Upper lobe of left lung (tissue), 6 donors: ENCODE data around the gene TBXAS1. TPM values are rescaled to one million over a fixed set of nuclear protein-coding genes. Genes with fewer than 3 reads are reported as not detected.

Source experiments
- ATAC-seq, 2 donors: fragments of 200-7000 bp; cut with Tn5 transposase; one replicate each; pipeline ENCODE4 v1.9.1; 2022; ENCODE audit warnings: mild to moderate bottlenecking in 2 of 2, moderate library complexity in 2 of 2; ENCODE audit not compliant: low FRiP score in 2 of 2
- DNase-seq, 2 donors: peaks; one replicate each; pipeline ENCODE4 v3.0.0-alpha.2; 2019 to 2020
- H3K27ac ChIP-seq, 4 donors: fragments of 200-600 bp; sonication (generic); one replicate each; pipeline ENCODE4 v1.5.1; 2016 to 2019
- H3K27me3 ChIP-seq, 4 donors: fragments of 200-600 bp; sonication (generic); one replicate each; pipeline ENCODE4 v1.5.1; 2017 to 2019
- H3K36me3 ChIP-seq, 4 donors: fragments of 200-600 bp; sonication (generic); one replicate each; pipeline ENCODE4 v1.5.1; 2016 to 2019
- H3K4me1 ChIP-seq, 4 donors: fragments of 200-600 bp; sonication (generic); one replicate each; pipeline ENCODE4 v1.5.1; 2018 to 2019
- H3K4me3 ChIP-seq, 4 donors: fragments of 200-600 bp; sonication (generic); one replicate each; pipeline ENCODE4 v1.5.1; 2017 to 2019; ENCODE audit warnings: mild to moderate bottlenecking in 2 of 4, moderate library complexity in 1 of 4
- H3K9me3 ChIP-seq, 4 donors: fragments of 200-600 bp; sonication (generic); one replicate each; pipeline ENCODE4 v1.5.1; 2018 to 2019
- CTCF ChIP-seq, 6 experiments: fragments of 450-650 bp in 4 of 6; fragments of 200-600 bp in 2 of 6; sonication (generic) in 2 of 6; IDR thresholded peaks; one replicate each; pipeline ENCODE4 v1.5.1; 2016 to 2019; ENCODE audit warnings: antibody characterized with exemption in 6 of 6
- EP300 ChIP-seq, 4 donors: sonication (generic); formaldehyde crosslinking; IDR thresholded peaks; one replicate each; pipeline ENCODE4 v1.5.1; 2017; ENCODE audit warnings: antibody characterized with exemption in 4 of 4, control low read depth in 2 of 4
- POLR2A ChIP-seq, 4 donors: fragments of 450-650 bp; IDR thresholded peaks; one replicate each; pipeline ENCODE4 v1.5.1; 2016 to 2017; ENCODE audit warnings: antibody characterized with exemption in 4 of 4, mild to moderate bottlenecking in 2 of 4
- POLR2AphosphoS5 ChIP-seq, 2 donors: sonication (generic); formaldehyde crosslinking; IDR thresholded peaks; one replicate each; pipeline ENCODE4 v1.5.1; 2017; ENCODE audit warnings: antibody characterized with exemption in 2 of 2
- WGBS, 2 donors: methylation state at CpG; one replicate each; pipeline ENCODE4 v1.1.5; 2017 to 2018; 5-methylcytosine and 5-hydroxymethylcytosine counted together
- total RNA-seq, 6 donors: library from RNA; depleted of rRNA in 4 of 6; stranded (reverse); fragments of >200 nt in 4 of 6; gene quantifications; one replicate each; pipeline versions ENCODE4 v1.1.0 to v1.2.1, GENCODE V29; 2016 to 2021
- donor health status: DM: no; HTN: no; CAD: no; lungs with moderate emphysema.
- donor health status: DM: no; HTN: yes; CAD: no; lungs with severe emphysema.

The TBXAS1 gene
- total RNA-seq, 6 donors from 2014 or later: 62.8 to 317 (median 85.6) TPM

GRCh38 chr7:139915864-139916716 is 87.0 kb downstream of the TBXAS1 start:
- Histone ChIP-seq H3K36me3 (no peaks in the 10 kb centered on the region), H3K4me3 (no peak overlapping the region), H3K9me3 (no peaks in the 10 kb centered on the region), H3K27ac (peak overlapping the region in 3 of 4 donors; percentile 2 to 74 (median 14)), H3K27me3 (no peaks in the 10 kb centered on the region), H3K4me1 (peaks cover 23 to 27% (median 26%) of the 10 kb centered on the region in 4 donors)
- ATAC-seq (peak; percentile 66 to 90), DNase-seq (peak in 1 of 2 donors; percentile 44)
- 73 to 74% methylated on average over 7 to 10 of the region's 10 CpGs for WGBS, 2 donors
- peak in 1 of 2 donors; percentile 6 for TF ChIP-seq POLR2AphosphoS5 (IDR thresholded peaks at IDR 0.05)
- no peak for TF ChIP-seq EP300 (IDR thresholded peaks at IDR 0.05)

GRCh38 chr7:139916717-139917395 is 87.8 kb downstream of the TBXAS1 start:
- DNase-seq (no peak), ATAC-seq (no peak)
- Histone ChIP-seq H3K36me3 (no peaks in the 10 kb centered on the region), H3K4me1 (peaks cover 23 to 27% (median 26%) of the 10 kb centered on the region in 4 donors), H3K4me3 (no peak overlapping the region), H3K27me3 (no peaks in the 10 kb centered on the region), H3K9me3 (no peaks in the 10 kb centered on the region), H3K27ac (peak overlapping the region in 1 of 4 donors; percentile 2)
- TF ChIP-seq EP300 (IDR thresholded peaks at IDR 0.05): no peak
- TF ChIP-seq POLR2A (IDR thresholded peaks at IDR 0.05): no peak
- TF ChIP-seq POLR2AphosphoS5 (IDR thresholded peaks at IDR 0.05): no peak
- no peak for TF ChIP-seq CTCF (IDR thresholded peaks at IDR 0.05)
- WGBS, 2 donors: 76 to 79% methylated on average over 10 of the region's 10 CpGs

- DNase-seq (no peak), ATAC-seq (peak in 1 of 2 donors; percentile 46)
- Histone ChIP-seq H3K9me3 (no peaks in the 10 kb centered on the region), H3K36me3 (no peaks in the 10 kb centered on the region), H3K4me3 (no peak overlapping the region), H3K27me3 (no peaks in the 10 kb centered on the region), H3K4me1 (peaks cover 23 to 27% (median 26%) of the 10 kb centered on the region in 4 donors), H3K27ac (peak overlapping the region in 1 of 4 donors; percentile 22)
- 93 to 95% methylated on average over 2 of the region's 2 CpGs for WGBS, 2 donors
- TF ChIP-seq CTCF (IDR thresholded peaks at IDR 0.05): no peak
- TF ChIP-seq POLR2A (IDR thresholded peaks at IDR 0.05): no peak
- TF ChIP-seq POLR2AphosphoS5 (IDR thresholded peaks at IDR 0.05): no peak
- no peak for TF ChIP-seq EP300 (IDR thresholded peaks at IDR 0.05)
These were observed 88.8 kb downstream of the TBXAS1 start for GRCh38 chr7:139917851-139918250.

GRCh38 chr7:139918480-139918879 is 89.4 kb downstream of the TBXAS1 start:
- peaks cover 23 to 27% (median 26%) of the 10 kb centered on the region in 4 donors for H3K4me1 ChIP-seq
- WGBS, 2 donors: 56 to 57% methylated on average over 5 to 6 of the region's 6 CpGs
- TF ChIP-seq CTCF (IDR thresholded peaks at IDR 0.05) (no peak), POLR2A (IDR thresholded peaks at IDR 0.05) (no peak), EP300 (IDR thresholded peaks at IDR 0.05) (no peak), POLR2AphosphoS5 (IDR thresholded peaks at IDR 0.05) (no peak)
- ATAC-seq (peak; percentile 32 to 42), DNase-seq (no peak)
- no peak overlapping the region for H3K4me3 ChIP-seq
- H3K27ac ChIP-seq: peak overlapping the region in 1 of 4 donors; percentile 22
- no peaks in the 10 kb centered on the region for H3K27me3 ChIP-seq
- H3K36me3 ChIP-seq: no peaks in the 10 kb centered on the region
- no peaks in the 10 kb centered on the region for H3K9me3 ChIP-seq

- 80 to 81% methylated on average over 7 of the region's 7 CpGs for WGBS, 2 donors
- Histone ChIP-seq H3K4me1 (no peaks in the 10 kb centered on the region), H3K4me3 (no peak overlapping the region), H3K27me3 (no peaks in the 10 kb centered on the region), H3K9me3 (no peaks in the 10 kb centered on the region), H3K36me3 (no peaks in the 10 kb centered on the region), H3K27ac (no peak overlapping the region)
- ATAC-seq (no peak), DNase-seq (no peak)
- TF ChIP-seq POLR2AphosphoS5 (IDR thresholded peaks at IDR 0.05) (no peak), EP300 (IDR thresholded peaks at IDR 0.05) (no peak), POLR2A (IDR thresholded peaks at IDR 0.05) (no peak), CTCF (IDR thresholded peaks at IDR 0.05) (no peak)
These were observed 94.0 kb downstream of the TBXAS1 start for GRCh38 chr7:139923090-139923489.
